Measurements from ENCODE around the gene SNTA1. TPM values are rescaled to one million over a fixed set of nuclear protein-coding genes. Genes with fewer than 3 reads are reported as not detected.

The SNTA1 gene
- total and polyA plus RNA-seq, 2 of the 13 experiments (the other 11 are each of a cell fraction or from before 2014, with no cell fraction given) = 16.4 to 18.3 TPM

DNA sequence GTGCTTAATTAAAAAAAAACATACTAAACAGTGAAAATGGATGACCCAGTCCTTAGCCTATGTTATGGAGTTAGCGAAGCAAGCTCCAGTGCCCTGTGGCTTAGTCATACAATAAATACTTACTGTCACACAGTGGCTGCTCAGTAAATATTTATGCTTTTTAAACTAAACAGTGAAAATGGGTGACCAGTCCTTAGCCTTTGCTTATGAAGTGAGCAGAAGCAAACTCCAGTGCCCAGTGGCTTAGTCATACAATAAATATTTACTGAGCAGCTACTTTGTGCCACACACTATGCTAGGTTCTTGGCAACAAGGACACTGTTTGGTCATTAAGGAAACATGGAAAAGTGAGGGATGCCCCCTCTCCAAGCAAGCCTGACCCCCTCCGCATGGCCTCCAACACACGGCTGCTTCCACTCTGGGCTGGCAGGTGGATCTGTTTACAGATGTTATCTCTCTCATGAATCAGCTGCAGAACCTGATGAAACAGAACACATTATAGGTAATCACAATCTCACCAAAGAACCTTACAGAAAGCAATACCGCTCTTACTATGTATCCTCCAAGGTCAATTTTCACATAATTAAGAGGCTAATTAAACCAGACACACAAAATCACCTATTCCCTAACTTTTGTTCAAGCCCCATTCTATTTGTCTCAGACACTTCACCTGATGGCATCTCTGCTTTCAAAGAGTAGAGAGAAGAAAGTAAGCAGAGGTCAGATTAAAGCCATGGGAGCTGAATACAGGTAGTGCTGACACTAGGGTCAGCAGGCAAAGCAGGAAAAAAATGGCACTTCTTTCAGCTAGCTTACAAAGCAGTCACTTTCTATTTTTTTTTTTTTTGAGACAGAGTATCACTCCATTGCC lies 69.6 kb downstream of the SNTA1 start (continued):
- no peak for TF ChIP-seq RBFOX2 (IDR thresholded peaks at IDR 0.05; ENCODE audit: low read depth, low read length)
- TF ChIP-seq, protein P1, sequence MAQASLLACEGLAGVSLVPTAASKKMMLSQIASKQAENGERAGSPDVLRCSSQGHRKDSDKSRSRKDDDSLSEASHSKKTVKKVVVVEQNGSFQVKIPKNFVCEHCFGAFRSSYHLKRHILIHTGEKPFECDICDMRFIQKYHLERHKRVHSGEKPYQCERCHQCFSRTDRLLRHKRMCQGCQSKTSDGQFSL (CRISPR knock-in tag; IDR thresholded peaks at IDR 0.05) = no peak
- TF ChIP-seq SP140L (CRISPR knock-in tag; IDR thresholded peaks at IDR 0.05; ENCODE audit: borderline replicate concordance) = no peak; the same call in 1 of the 2 replicates
- TF ChIP-seq ZNF441 (CRISPR knock-in tag; IDR thresholded peaks at IDR 0.05; ENCODE audit: borderline replicate concordance) = peak; percentile 57; the same call in 1 of the 2 replicates
- no peak for TF ChIP-seq ZFAT (CRISPR knock-in tag; conservative IDR thresholded peaks at IDR 0.05)
- TF ChIP-seq, protein P2, sequence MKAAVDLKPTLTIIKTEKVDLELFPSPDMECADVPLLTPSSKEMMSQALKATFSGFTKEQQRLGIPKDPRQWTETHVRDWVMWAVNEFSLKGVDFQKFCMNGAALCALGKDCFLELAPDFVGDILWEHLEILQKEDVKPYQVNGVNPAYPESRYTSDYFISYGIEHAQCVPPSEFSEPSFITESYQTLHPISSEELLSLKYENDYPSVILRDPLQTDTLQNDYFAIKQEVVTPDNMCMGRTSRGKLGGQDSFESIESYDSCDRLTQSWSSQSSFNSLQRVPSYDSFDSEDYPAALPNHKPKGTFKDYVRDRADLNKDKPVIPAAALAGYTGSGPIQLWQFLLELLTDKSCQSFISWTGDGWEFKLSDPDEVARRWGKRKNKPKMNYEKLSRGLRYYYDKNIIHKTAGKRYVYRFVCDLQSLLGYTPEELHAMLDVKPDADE (CRISPR knock-in tag; IDR thresholded peaks at IDR 0.05) = no peak
- TF ChIP-seq ZNF781 (CRISPR knock-in tag; IDR thresholded peaks at IDR 0.05; ENCODE audit: borderline replicate concordance, not compliant biosample characterization) = peak; percentile 92
- TF ChIP-seq ZNF589 (CRISPR knock-in tag; conservative IDR thresholded peaks at IDR 0.05) = no peak
- TF ChIP-seq, protein P3, sequence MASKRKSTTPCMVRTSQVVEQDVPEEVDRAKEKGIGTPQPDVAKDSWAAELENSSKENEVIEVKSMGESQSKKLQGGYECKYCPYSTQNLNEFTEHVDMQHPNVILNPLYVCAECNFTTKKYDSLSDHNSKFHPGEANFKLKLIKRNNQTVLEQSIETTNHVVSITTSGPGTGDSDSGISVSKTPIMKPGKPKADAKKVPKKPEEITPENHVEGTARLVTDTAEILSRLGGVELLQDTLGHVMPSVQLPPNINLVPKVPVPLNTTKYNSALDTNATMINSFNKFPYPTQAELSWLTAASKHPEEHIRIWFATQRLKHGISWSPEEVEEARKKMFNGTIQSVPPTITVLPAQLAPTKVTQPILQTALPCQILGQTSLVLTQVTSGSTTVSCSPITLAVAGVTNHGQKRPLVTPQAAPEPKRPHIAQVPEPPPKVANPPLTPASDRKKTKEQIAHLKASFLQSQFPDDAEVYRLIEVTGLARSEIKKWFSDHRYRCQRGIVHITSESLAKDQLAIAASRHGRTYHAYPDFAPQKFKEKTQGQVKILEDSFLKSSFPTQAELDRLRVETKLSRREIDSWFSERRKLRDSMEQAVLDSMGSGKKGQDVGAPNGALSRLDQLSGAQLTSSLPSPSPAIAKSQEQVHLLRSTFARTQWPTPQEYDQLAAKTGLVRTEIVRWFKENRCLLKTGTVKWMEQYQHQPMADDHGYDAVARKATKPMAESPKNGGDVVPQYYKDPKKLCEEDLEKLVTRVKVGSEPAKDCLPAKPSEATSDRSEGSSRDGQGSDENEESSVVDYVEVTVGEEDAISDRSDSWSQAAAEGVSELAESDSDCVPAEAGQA (IDR thresholded peaks at IDR 0.05; ENCODE audit: low read depth) = peak; percentile 83
- TF ChIP-seq, protein P3 (CRISPR knock-in tag; IDR thresholded peaks at IDR 0.05; ENCODE audit: borderline replicate concordance) = peak; percentile 71; the same call in 1 of the 2 replicates
- TF ChIP-seq, protein P4, sequence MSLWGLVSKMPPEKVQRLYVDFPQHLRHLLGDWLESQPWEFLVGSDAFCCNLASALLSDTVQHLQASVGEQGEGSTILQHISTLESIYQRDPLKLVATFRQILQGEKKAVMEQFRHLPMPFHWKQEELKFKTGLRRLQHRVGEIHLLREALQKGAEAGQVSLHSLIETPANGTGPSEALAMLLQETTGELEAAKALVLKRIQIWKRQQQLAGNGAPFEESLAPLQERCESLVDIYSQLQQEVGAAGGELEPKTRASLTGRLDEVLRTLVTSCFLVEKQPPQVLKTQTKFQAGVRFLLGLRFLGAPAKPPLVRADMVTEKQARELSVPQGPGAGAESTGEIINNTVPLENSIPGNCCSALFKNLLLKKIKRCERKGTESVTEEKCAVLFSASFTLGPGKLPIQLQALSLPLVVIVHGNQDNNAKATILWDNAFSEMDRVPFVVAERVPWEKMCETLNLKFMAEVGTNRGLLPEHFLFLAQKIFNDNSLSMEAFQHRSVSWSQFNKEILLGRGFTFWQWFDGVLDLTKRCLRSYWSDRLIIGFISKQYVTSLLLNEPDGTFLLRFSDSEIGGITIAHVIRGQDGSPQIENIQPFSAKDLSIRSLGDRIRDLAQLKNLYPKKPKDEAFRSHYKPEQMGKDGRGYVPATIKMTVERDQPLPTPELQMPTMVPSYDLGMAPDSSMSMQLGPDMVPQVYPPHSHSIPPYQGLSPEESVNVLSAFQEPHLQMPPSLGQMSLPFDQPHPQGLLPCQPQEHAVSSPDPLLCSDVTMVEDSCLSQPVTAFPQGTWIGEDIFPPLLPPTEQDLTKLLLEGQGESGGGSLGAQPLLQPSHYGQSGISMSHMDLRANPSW (CRISPR knock-in tag; IDR thresholded peaks at IDR 0.05; ENCODE audit: borderline replicate concordance) = peak; percentile 98; the same call in 1 of the 2 replicates
- no peak for TF ChIP-seq MTF1 (CRISPR knock-in tag; IDR thresholded peaks at IDR 0.05)
- 0 out of 2 replicates have a peak, but pooled peaks have one; percentile 15 for TF ChIP-seq ZNF766 (CRISPR knock-in tag; IDR thresholded peaks at IDR 0.05; ENCODE audit: borderline replicate concordance)
- TF ChIP-seq ZNF749 (CRISPR knock-in tag; IDR thresholded peaks at IDR 0.05; ENCODE audit: borderline replicate concordance) = no peak; the same call in 1 of the 2 replicates
